Mucosa of rectum (tissue), 2 donors: Measurements from ENCODE around the gene HBG2.
"Not testable (repeated sequence)": the region's sequence is repeated elsewhere in the genome, so short reads cannot be mapped to it uniquely, and the experiment has no call there.

Experiments
- H3K27ac ChIP-seq, 2 donors: one replicate each; pipeline ENCODE4 v1.7.0; 2013; ENCODE audit warnings: inconsistent platforms in 2 of 2, low read depth in 2 of 2, low read length in 2 of 2
- H3K27me3 ChIP-seq, 2 donors: one replicate each; pipeline ENCODE4 v1.7.0; 2013; ENCODE audit warnings: low read length in 2 of 2; ENCODE audit not compliant: control insufficient read depth in 2 of 2, insufficient read depth in 2 of 2
- H3K36me3 ChIP-seq, 2 donors: one replicate each; pipeline ENCODE4 v1.7.0; 2013; ENCODE audit warnings: low read length in 2 of 2; ENCODE audit not compliant: control insufficient read depth in 2 of 2, insufficient read depth in 2 of 2
- H3K4me1 ChIP-seq, 2 donors: one replicate each; pipeline ENCODE4 v1.7.0; 2013; ENCODE audit warnings: low read length in 2 of 2, mild to moderate bottlenecking in 1 of 2; ENCODE audit not compliant: control insufficient read depth in 2 of 2, insufficient read depth in 2 of 2
- H3K4me3 ChIP-seq, 2 donors: one replicate each; pipeline ENCODE4 v1.7.0; 2013; ENCODE audit warnings: low read length in 2 of 2
- H3K9ac ChIP-seq, 2 donors: one replicate each; pipeline ENCODE4 v1.7.0; 2013; ENCODE audit warnings: low read length in 2 of 2, low read depth in 1 of 2, mild to moderate bottlenecking in 1 of 2
- H3K9me3 ChIP-seq, 2 donors: one replicate each; pipeline ENCODE4 v1.7.0; 2013; ENCODE audit warnings: low read length in 2 of 2; ENCODE audit not compliant: control insufficient read depth in 2 of 2
- donor health status: healthy.
- donor health status: Normal muscosa, but diverticular disease.

HBG2 gene

DNA sequence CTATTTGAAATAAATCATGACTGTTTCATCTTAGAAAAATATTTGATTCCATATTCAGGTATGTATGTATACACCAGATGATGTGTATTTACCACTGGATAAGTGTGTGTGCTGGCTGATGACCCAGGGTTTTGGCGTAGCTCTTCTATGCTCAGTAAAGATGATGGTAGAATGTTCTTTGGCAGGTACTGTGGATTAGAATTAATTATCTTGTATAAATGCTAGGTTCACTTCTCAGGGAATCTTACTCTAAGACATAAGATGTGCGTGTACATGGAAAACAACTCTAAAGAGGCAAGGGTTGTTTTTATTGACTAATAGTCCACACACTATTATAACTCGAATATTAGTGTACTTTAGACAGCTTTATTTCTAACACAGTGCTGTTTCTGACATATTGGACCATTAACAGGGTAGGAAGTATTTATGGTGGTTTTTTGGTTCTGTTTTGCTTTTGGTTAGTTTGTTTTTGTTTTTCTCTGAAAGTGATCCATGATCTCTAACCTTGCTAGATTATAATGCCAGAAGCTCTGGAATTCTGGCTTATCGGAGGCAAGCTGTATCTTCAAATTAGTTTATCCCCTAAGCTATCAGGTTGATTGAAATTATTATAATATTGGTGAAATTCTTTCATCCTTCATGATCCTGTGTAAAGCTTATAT lies 3.9 kb downstream of the HBG2 start:
- Histone ChIP-seq H3K4me1 (no peaks in the 10 kb centered on the region), H3K36me3 (no peaks in the 10 kb centered on the region), H3K4me3 (no peak overlapping the region), H3K9me3 (no peaks in the 10 kb centered on the region), H3K27ac (no peak overlapping the region), H3K27me3 (no peaks in the 10 kb centered on the region), H3K9ac (no peak overlapping the region)

DNA sequence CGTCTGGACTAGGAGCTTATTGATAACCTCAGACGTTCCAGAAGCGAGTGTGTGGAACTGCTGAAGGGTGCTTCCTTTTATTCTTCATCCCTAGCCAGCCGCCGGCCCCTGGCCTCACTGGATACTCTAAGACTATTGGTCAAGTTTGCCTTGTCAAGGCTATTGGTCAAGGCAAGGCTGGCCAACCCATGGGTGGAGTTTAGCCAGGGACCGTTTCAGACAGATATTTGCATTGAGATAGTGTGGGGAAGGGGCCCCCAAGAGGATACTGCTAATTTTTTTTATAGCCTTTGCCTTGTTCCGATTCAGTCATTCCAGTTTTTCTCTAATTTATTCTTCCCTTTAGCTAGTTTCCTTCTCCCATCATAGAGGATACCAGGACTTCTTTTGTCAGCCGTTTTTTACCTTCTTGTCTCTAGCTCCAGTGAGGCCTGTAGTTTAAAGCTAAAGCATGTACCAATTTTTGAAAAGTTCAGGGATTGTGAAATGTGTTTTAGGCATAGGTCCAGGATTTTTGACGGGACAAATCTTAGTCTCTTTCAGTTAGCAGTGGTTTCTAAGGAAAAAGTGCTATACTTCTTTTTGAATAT lies 4.7 kb downstream of the HBG2 start, which contains the start of gene HBG1:
Gene HBG1, minus strand, starts transcription at position 51 of the 590 bp plus-strand sequence. CDS start 53 bp downstream, outside the sequence.
- H3K36me3 ChIP-seq, H3K4me1 ChIP-seq, H3K27ac ChIP-seq, H3K9ac ChIP-seq, H3K4me3 ChIP-seq, H3K27me3 ChIP-seq, H3K9me3 ChIP-seq: not testable (repeated sequence)

DNA sequence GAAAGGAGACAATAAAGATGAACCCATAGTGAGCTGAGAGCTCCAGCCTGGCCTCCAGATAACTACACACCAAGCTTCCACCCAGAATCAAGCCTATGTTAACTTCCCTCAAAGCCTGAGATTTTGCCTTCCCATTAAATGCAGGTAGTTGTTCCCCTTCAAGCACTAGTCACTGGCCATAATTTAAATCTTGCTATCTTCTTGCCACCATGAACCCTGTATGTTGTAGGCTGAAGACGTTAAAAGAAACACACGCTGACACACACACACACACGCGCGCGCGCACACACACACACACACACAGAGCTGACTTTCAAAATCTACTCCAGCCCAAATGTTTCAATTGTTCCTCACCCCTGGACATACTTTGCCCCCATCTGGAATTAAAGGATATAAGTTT lies 6.1 kb downstream of the HBG2 start:
- not testable (repeated sequence) for H3K9ac ChIP-seq, H3K4me1 ChIP-seq, H3K9me3 ChIP-seq, H3K27ac ChIP-seq, H3K36me3 ChIP-seq, H3K27me3 ChIP-seq, H3K4me3 ChIP-seq

DNA sequence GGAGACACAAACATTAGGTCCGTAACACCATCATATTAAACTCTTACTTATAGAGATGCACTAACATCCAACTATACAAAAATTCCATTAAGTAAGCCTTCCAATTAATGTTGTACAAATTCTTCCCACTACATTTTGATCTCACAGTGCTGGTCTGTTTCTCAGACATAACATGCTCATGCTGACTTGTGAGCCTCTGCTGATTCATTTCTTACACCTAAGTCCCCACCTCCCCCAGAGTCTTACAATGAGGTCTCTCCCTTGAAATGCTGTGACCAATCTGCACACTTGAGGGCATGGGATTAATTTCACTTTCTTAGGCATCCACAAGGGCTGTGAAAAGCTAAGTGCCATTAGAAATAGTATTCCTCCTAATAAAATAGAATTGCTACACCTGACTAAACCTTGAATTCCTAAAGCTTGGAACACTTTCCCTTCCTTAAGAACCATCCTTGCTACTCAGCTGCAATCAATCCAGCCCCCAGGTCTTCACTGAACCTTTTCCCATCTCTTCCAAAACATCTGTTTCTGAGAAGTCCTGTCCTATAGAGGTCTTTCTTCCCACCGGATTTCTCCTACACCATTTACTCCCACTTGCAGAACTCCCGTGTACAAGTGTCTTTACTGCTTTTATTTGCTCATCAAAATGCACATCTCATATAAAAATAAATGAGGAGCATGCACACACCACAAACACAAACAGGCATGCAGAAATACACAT lies 6.9 kb downstream of the HBG2 start:
- Histone ChIP-seq H3K36me3 (no peaks in the 10 kb centered on the region), H3K9me3 (no peaks in the 10 kb centered on the region), H3K4me1 (no peaks in the 10 kb centered on the region), H3K4me3 (no peak overlapping the region), H3K27me3 (no peaks in the 10 kb centered on the region), H3K27ac (no peak overlapping the region), H3K9ac (no peak overlapping the region)

DNA sequence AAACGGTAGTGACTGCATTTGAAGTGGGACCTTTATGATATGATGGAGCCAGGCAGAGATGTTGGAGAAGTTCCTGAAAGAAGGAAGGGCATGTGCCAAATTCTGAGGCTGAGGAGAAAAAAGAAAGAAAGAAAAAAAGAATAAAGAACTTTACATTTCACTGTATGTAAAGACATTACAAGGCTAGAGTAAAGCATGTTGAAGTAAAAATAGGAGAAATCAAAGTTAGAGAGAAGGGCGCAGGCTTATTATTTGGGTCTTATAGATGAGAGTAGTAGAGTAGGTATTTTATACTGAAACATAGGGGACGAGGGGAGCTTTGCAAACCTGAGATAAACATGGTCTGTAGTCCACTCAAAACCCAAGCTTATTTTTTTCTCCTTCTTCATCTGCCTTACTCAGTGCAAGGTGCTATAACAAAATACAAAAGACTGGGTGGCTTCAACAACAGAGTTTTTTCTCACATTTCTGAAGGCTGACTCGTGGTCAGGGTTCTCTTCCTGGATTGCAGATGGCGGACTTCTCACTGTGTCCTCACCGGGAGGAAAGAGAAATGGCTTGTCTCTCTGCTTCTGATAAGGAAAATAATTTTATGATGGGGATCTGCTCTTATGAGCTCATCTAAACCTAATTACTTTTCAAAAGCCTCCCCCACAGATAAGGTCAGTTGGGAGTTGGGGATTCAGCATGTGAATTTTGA lies 7.7 kb downstream of the HBG2 start:
- H3K27me3 ChIP-seq, result no peaks in the 10 kb centered on the region
- H3K9ac ChIP-seq, result no peak overlapping the region
- no peak overlapping the region for H3K27ac ChIP-seq
- H3K4me1 ChIP-seq, result no peaks in the 10 kb centered on the region
- no peaks in the 10 kb centered on the region for H3K9me3 ChIP-seq
- no peak overlapping the region for H3K4me3 ChIP-seq
- H3K36me3 ChIP-seq, result no peaks in the 10 kb centered on the region

DNA sequence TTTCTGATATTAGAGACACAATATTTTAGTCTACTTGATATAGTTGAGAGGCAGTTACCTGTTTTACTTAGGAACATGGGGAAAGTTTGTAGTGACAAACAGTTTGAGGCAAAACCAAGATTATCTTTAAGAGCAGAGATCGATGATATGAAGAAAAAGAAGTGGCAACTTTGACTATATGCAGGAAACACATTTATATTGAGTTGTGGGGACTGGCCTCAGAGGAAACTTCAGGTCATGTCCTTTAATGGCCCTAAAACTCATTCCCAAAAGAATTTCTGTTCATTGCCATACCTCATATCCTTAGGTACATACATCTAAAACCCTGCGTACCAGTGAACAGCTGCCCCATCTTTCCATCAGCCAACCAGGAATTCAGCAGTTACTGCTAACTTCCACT lies 9.4 kb downstream of the HBG2 start:
- Histone ChIP-seq H3K27ac (no peak overlapping the region), H3K27me3 (no peaks in the 10 kb centered on the region)

DNA sequence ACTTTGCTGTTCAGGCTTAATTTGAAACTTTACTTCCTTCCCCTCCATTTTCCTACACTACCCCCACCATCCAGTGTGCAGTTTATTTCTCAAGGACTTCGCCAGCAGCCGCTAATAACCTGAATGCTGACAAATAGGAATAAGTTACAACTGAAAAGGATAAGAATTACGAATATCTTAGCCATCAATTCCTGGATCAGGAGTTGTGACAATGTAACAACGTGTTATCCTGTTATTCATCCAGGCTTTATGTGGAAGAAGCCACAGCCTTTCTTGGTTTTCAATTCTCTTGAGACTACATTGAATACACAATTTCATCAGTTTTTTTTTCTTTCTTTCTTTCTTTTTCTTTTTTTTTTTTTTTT lies 10.8 kb downstream of the HBG2 start:
- Histone ChIP-seq H3K36me3 (no peaks in the 10 kb centered on the region), H3K4me3 (no peak overlapping the region), H3K4me1 (no peaks in the 10 kb centered on the region), H3K9me3 (no peaks in the 10 kb centered on the region), H3K27ac (no peak overlapping the region), H3K27me3 (no peaks in the 10 kb centered on the region), H3K9ac (no peak overlapping the region)

More for the DNA sequence above, 9.4 kb downstream of the HBG2 start:
- no peaks in the 10 kb centered on the region for H3K9me3 ChIP-seq
- no peak overlapping the region for H3K4me3 ChIP-seq
- no peak overlapping the region for H3K9ac ChIP-seq
- H3K4me1 ChIP-seq, result no peaks in the 10 kb centered on the region
- H3K36me3 ChIP-seq, result no peaks in the 10 kb centered on the region

DNA sequence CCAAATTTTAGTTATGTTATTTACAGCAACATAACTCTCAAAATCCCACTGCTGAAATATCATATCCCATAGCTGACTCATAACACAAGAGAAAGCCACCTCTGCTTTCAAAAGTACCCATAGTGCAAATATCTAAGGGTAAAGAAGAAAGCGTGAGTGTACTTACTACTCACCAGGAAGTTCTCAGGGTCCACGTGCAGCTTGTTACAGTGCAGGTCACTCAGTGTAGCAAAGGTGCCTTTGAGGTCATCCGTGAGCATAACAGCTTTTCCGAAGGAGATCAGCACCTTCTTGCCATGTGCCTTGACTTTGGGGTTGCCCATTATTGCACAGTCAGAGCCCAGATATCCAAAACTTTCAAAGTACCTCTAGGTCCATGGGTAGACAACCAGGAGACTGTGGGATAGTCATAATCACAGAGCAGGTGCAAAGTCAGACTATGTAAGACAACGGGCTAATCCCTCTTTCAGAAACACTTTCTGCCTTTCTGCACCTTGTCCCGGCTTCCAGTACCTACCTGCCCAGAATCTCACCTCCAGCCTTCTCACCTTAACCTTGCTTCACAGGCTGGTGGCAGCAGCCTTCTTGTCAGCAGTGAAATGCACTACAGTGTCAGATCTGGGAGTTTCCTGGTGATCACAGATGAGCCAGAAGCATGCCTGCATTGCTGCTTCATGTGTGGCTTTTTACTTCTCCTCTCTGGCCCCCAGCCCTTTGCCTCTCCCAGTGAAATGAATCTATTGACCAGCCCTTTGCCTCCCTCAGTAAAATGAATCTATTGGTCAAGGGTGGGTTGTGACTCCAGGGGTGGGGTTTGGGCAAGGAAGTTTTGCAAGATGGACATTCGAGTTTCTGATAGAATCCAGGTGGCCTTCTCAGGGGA lies 11.4 kb downstream of the HBG2 start:
- no peaks in the 10 kb centered on the region for H3K9me3 ChIP-seq
- H3K4me3 ChIP-seq, result no peak overlapping the region
- H3K4me1 ChIP-seq, result no peaks in the 10 kb centered on the region
- H3K36me3 ChIP-seq, result no peaks in the 10 kb centered on the region
- H3K9ac ChIP-seq, result no peak overlapping the region
- H3K27ac ChIP-seq, result no peak overlapping the region
- no peaks in the 10 kb centered on the region for H3K27me3 ChIP-seq

DNA sequence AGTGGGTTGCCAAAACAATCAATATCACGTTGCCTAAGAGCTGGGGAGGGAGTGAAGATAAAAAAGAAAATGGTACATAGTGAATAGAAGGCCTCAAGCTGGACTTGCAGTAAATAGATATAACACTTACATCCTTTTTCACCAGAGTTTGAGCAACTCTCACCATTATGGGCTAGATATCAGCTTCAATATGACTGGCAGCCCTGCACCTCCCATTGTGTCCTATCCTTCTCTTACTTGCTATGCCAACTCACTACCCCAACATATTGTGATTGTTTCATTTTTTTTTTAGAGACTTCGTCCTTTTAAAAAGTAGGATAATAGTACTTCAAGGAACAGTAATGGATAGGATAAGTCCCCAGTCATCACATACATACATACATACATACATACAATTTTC lies 12.4 kb downstream of the HBG2 start:
- no peaks in the 10 kb centered on the region for H3K4me1 ChIP-seq
- no peak overlapping the region for H3K27ac ChIP-seq
- no peak overlapping the region for H3K9ac ChIP-seq
- H3K27me3 ChIP-seq, result no peaks in the 10 kb centered on the region
- H3K4me3 ChIP-seq, result no peak overlapping the region
- H3K9me3 ChIP-seq, result no peaks in the 10 kb centered on the region
- no peaks in the 10 kb centered on the region for H3K36me3 ChIP-seq
